ENCODE measurements around the gene TP73. TPM values are rescaled to one million over a fixed set of nuclear protein-coding genes. Genes with fewer than 3 reads are reported as not detected.

Gene TP73
- total RNA-seq, 1 donor from 2014 or later = not detected

DNA sequence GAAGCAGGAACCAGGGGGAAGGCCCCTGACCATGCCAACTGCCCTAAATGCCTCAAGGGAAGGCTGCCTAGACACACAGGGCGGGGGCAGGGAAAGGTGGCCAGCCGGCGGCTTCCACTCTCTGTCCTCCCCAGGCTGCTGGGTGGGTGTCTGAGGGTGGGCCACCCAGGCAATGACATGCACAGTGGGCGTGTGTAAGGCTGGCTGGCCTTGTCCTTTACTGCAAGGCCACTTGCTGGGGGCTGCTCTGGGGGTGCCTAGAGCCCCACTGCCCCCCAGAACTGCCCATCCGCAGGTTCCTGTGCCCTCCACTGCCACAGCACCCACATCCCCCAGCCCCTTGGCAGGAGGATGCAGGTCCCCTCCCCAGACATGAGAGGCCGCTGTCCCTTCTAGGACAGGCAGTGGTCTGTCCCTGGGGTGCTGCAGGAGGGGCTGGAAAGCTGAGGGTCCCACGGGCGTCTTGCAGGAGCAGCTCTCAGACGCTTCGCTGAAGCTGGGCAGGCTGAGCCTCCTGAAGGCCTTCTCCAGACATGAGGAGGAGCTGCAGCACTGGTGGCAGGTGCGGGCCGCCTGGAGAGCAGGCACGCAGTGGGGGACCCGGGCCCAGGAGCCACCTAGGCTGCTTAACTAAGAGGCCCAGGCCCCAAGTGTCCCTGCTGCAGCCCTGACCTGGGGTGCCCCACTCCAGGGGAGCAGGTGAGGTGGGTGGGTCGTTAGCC is 110.0 kb downstream of the TP73 start:
- Mint-ChIP-seq H3K4me3 (ENCODE audit: unreplicated experiment) (no peak overlapping the region), H3K9me3 (ENCODE audit: unreplicated experiment) (no peaks in the 10 kb centered on the region), H3K27me3 (ENCODE audit: unreplicated experiment) (peaks cover 12% of the 10 kb centered on the region), H3K36me3 (ENCODE audit: low read depth, unreplicated experiment) (no peaks in the 10 kb centered on the region), H3K27ac (ENCODE audit: unreplicated experiment) (no peak overlapping the region), H3K4me1 (ENCODE audit: unreplicated experiment) (no peaks in the 10 kb centered on the region)
- no peak for DNase-seq (ENCODE audit: low spot score)
- TF ChIP-seq, protein P1, sequence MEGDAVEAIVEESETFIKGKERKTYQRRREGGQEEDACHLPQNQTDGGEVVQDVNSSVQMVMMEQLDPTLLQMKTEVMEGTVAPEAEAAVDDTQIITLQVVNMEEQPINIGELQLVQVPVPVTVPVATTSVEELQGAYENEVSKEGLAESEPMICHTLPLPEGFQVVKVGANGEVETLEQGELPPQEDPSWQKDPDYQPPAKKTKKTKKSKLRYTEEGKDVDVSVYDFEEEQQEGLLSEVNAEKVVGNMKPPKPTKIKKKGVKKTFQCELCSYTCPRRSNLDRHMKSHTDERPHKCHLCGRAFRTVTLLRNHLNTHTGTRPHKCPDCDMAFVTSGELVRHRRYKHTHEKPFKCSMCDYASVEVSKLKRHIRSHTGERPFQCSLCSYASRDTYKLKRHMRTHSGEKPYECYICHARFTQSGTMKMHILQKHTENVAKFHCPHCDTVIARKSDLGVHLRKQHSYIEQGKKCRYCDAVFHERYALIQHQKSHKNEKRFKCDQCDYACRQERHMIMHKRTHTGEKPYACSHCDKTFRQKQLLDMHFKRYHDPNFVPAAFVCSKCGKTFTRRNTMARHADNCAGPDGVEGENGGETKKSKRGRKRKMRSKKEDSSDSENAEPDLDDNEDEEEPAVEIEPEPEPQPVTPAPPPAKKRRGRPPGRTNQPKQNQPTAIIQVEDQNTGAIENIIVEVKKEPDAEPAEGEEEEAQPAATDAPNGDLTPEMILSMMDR (IDR thresholded peaks at IDR 0.05; ENCODE audit: unreplicated experiment) = no peak

DNA sequence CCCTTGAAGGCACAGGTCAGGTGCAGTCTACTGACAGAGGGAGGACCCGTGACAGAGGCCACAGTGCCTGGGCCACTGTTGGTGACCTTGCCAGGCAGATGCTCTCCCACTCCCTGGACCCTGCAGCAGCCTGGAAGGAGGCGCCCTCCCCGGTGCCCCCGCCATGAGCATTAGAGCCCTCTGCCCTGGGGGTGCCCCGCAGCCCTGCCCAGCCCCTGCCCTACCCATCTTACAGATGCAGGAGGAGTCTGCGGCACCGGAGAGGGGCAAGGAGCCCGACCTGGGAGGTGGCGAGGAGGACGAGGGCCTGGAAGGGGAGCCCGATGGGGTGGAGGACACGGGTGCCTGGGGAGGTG is 110.5 kb downstream of the TP73 start:
- DNase-seq (ENCODE audit: low spot score) = no peak
- TF ChIP-seq, protein P1 (IDR thresholded peaks at IDR 0.05; ENCODE audit: unreplicated experiment) = no peak
- no peaks in the 10 kb centered on the region for H3K4me1 Mint-ChIP-seq (ENCODE audit: unreplicated experiment)
- no peaks in the 10 kb centered on the region for H3K9me3 Mint-ChIP-seq (ENCODE audit: unreplicated experiment)
- no peak overlapping the region for H3K4me3 Mint-ChIP-seq (ENCODE audit: unreplicated experiment)
- no peak overlapping the region for H3K27ac Mint-ChIP-seq (ENCODE audit: unreplicated experiment)
- no peaks in the 10 kb centered on the region for H3K36me3 Mint-ChIP-seq (ENCODE audit: low read depth, unreplicated experiment)
- H3K27me3 Mint-ChIP-seq (ENCODE audit: unreplicated experiment) = peaks cover 12% of the 10 kb centered on the region

DNA sequence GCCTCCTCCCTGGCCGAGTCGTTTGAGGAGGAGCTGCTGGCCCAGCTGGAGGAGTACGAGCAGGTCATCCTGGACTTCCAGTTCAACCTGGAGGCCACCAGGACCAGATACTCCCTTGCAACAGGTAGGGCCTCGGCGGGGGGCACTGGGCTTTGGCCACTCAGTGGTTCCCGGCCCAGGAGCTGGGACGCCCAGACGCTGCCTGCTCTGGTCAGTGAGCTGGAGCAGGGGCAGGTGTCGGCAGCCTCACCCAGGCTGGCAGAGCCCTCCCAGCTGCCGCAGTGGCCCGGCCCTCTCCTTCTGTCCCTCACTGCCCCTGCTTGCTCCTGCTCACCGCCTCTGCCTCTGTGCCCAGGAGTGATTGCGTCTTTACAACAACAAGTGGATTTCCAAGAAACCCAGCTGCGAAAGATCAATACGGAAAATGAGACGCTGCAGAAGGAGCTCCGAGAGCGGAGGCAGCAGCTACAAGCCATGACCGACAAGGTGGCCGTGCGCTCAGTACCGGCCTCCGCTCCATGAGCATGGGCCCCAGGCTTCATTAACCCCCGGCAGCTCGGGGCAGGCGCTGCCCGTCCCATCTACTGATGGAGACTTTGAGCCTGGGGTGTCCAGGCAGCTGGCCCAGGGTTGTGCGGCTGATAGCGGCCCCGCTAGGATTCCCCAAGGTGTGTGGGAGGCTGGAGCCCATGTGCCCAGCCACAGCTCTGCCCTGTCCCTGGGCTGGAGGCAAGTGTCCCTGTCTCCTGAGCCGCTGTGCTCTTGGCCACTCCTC is 111.2 kb downstream of the TP73 start:
- no peaks in the 10 kb centered on the region for H3K4me1 Mint-ChIP-seq (ENCODE audit: unreplicated experiment)
- no peaks in the 10 kb centered on the region for H3K36me3 Mint-ChIP-seq (ENCODE audit: low read depth, unreplicated experiment)
- H3K4me3 Mint-ChIP-seq (ENCODE audit: unreplicated experiment) = no peak overlapping the region
- H3K9me3 Mint-ChIP-seq (ENCODE audit: unreplicated experiment) = no peaks in the 10 kb centered on the region
- TF ChIP-seq, protein P1 (IDR thresholded peaks at IDR 0.05; ENCODE audit: unreplicated experiment) = no peak
- no peak overlapping the region for H3K27ac Mint-ChIP-seq (ENCODE audit: unreplicated experiment)
- peaks cover 12% of the 10 kb centered on the region for H3K27me3 Mint-ChIP-seq (ENCODE audit: unreplicated experiment)
- no peak for DNase-seq (ENCODE audit: low spot score)

DNA sequence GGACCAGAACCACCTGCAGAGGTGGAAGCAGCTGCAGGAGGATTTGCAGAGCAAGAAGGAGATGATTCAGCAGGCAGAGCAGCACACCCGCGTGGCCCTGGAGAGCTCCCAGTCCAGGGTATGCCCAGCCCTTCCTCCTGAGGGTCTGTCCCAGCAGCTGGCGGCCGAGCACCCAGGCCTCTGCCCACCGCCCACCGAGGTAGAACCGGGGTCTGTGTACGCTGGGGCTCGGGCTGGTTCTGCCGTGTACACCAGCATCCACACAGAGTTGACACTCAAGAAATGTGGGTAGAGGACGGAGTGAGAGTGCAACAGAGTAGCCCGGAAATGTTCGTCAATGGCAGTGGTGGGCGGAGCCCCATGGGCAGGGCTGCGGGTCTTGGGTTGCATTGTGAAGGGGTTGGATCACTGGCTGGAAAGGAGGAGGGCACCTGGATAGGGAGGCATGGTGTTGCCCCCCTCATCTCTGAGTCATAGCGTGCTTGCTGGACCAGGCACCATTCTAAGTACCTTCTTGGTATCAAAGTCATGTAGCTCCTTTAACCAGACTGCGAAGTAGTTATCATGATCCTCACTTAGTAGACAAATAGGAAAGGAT is 115.1 kb downstream of the TP73 start:
- H3K27ac Mint-ChIP-seq (ENCODE audit: unreplicated experiment) = no peak overlapping the region
- TF ChIP-seq, protein P1 (IDR thresholded peaks at IDR 0.05; ENCODE audit: unreplicated experiment) = no peak
- no peaks in the 10 kb centered on the region for H3K36me3 Mint-ChIP-seq (ENCODE audit: low read depth, unreplicated experiment)
- no peaks in the 10 kb centered on the region for H3K4me1 Mint-ChIP-seq (ENCODE audit: unreplicated experiment)
- DNase-seq (ENCODE audit: low spot score) = no peak
- H3K27me3 Mint-ChIP-seq (ENCODE audit: unreplicated experiment) = peaks cover 6% of the 10 kb centered on the region
- H3K4me3 Mint-ChIP-seq (ENCODE audit: unreplicated experiment) = no peak overlapping the region
- no peaks in the 10 kb centered on the region for H3K9me3 Mint-ChIP-seq (ENCODE audit: unreplicated experiment)

Measured in endothelial cell (in vitro differentiated cells).